NCI-H128 (cell line): Measurements from ENCODE around the gene FGFR2.

Source experiments
- DNase-seq: peaks from one replicate; lab custom pipeline; 2025; ENCODE audit not compliant: unreplicated experiment; lab: John Stamatoyannopoulos, UW

FGFR2 gene

DNA sequence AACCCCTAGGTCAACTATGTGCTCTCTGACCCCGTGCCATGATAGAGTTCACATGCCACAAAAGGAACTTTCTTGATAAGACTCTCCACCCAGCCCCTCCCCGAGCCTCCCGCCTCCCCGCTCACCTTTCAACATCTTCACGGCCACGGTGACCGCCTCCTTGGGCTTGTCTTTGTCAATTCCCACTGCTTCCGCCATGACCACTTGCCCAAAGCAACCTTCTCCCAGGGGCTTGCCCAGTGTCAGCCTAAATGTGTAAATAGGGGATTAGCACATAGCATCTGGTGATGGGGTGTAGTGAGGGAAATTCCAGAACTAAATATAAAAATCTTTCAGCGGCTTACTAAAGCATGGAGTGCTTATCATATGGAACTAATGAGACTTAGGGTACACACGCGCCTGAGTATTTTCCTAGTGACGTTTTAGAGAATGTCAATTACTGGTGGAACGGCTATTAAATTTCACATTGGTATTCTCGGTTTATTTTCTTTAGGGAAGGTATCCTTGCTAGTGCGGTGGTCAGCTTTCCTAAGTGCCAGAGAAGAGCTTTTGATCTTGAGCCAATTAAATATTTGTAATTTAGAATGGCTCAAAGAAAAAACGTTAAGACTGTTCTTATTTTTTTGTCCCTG is 97.4 kb downstream of the FGFR2 start:
- no peak for DNase-seq

DNA sequence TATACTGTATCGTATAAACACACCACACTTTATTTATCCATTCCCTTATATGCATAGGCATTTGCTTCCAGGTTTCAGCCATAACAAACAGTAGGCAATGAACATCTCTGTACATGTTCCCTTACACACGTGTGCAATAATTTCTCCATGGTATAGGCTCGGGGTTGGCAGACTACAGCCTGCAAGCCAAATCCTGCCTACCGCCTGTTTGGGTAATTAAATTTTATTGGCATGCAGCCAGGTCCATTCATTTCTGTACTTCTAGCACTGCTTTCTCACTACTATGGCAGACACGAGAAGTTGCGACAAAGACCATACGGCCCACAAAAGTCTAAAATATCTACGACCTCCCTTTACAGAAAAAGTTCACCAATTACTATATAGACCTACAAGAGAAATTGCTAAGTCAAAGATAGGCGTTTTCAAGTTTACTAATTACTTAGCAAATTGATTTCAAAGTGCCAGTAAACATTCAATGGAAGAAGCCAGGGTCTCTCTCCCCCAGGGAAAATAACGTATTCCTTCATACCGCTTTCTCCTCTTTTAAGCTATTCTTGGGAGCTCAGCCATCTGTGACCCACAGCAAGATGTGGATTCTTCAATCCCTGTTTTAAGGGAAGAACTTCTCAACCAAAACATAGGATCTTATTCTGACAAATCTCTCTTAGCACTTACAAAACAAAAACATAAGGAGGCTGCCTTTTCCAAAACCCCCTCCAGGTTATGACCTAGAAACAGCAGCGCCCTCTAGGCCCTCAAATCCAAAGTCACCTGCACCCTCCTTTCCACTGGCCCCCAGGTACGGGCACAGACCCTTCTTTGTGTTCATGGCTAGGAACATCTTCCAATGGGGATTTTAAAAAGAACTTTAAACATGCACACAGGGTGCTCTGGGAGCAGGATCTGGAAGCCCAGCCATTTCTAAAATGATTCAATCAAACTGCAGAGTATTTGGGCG is 100.5 kb downstream of the FGFR2 start:
- no peak for DNase-seq

DNA sequence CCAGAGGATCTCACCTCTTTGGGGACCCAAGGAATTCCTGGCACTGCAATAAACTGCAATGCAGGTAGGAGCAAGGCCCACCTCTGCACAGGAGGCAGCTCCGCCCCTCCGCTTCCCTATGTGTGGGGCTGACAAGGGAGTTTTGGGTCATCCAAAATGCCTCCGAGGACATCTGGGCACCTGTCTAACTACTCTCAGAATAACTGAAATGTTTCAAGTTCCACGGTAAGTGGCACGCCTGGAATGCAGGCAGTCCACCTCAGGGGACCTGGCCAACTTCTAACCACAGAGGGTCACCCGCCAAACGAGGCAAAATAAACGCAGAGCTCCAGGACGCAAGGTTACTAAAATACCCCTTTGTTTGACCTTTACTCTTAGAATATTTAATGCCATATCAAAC is 102.5 kb downstream of the FGFR2 start:
- DNase-seq = no peak

DNA sequence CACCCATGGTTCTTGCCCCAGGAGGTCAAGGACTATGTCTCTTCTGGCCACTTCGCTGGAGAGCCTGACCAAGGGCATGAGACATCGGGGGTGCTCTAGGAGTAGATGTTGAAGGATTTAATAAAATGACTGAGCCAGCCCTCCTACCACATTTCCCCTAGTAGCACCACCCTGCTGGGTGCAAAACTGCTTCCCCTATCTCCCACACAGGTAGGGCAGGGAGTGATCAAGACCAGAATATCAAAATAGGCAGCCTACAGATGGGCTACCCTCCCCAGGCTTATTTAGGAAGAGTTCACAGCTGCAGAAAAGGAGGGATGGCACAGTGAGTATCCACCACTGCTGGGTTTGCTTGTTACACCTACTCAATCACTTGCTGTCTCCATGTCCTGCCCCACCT is 103.9 kb downstream of the FGFR2 start:
- no peak for DNase-seq

DNA sequence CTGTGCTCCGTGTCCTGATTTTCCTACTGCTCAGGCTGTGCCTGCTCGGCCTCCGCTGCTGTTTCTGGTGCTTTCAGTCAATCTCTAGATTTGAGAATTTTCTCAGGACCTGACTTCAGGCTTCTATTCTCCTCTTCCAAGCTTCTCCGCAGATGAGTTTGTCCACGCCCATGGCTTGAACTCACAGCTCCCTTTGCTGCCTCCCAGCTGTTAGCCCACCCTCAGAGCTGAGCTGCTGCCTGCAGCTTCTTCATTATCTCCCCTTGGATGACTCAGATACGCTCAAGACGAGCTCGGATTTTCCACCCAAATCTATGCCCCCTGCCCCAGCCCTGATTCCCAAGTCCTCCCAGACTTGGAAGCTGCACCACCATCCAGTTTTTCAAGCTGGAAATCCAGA is 104.7 kb downstream of the FGFR2 start:
- no peak for DNase-seq

DNA sequence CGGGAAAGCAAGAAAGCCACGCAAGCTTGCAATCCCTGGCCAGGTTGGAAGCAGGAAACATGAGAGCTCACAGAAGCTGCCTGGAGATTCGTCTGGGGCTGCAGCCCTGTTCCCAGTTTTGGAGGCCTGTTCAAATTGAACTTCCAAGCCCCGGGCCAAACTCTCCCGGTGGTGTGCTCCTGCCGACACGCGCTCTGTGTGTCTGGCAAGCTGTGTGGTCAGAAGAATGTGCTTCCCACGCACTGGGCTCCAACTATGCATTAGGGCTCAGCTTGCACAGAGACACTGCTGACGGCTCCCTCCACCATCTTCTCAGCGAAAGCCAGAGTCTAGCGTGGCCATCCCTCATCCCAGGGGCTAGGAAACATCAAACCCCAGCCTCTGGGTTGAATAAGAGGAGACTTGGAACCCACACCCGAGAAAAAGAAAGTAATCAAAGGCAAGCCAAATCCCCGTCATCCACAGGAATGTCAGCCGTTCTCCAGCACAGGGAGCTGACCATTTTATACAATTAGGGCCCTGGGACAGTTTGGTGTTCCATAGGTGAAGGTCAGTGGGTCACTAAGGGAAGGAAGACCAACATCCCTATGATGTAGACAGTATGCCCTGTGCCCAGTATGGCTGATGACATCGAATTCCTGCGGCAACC is 107.2 kb downstream of the FGFR2 start:
- DNase-seq = no peak

DNA sequence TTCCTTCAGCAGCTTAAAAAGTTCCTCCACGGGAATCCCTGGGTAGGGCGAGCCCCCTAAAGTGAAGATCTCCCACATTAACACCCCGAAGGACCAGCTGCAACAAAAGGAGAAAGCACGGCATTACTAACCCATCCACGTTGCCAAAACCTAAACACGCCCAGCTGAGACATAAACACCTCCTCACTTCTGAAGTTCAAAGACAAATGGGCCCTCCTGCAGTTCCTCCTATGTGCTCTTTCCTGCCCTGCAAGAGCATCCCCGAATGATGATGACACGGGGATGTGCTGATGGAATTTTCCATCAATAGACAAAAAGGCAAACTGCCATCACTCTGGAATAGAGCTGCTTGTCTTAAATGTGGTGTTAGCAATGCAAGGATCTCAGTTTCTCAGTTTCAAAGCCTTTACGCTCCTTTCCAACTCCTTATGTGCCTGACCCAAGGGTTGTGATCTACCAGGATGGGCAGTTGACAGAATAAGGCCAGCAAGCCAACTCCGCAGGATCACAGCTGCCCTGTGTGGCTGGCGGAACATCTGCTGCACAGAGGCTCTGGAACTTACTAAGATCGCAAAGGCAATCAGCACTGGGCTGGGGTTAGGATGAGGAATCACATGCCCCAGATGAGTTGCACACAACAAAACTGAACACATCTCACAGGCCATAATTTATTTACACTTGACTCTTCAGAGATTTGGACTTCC is 112.7 kb downstream of the FGFR2 start:
- DNase-seq = no peak

DNA sequence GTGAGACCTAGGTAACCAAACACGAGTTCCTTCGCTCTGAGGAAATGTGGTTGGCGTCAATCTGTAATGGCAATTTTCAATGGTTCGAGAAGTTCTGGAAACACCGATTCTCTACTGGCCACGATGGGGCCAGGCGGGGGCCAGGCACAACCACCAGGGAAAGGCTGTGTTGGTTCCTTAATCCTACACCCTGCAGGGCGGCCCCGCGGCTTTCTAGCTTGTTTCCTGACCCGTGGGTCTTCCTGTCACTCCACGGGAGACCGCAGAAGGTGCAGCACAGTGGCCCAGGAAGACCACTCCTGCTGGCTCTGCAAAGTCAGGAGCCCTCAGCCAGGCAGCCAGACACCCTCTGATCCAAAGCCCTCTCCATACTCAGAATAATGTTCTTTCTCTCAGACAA is 113.4 kb downstream of the FGFR2 start:
- DNase-seq = no peak

DNA sequence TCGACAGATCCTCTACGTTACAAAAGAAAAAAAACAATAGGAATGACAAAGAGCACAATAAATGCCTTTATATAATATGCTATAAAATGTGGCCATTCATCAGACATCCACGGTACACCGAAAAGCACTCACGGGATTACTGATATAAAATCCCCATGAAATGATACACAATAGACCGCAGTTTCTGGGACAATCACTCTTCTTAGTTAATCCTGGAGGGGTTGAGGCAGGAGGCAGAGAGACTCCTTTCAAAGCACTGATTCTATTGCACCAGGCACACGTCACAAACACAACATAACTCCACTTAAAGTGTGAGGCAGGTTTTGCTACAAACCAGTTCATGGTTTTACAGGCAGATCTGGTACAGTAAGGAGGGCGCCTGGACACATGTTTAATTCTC is 113.8 kb downstream of the FGFR2 start:
- DNase-seq = no peak

DNA sequence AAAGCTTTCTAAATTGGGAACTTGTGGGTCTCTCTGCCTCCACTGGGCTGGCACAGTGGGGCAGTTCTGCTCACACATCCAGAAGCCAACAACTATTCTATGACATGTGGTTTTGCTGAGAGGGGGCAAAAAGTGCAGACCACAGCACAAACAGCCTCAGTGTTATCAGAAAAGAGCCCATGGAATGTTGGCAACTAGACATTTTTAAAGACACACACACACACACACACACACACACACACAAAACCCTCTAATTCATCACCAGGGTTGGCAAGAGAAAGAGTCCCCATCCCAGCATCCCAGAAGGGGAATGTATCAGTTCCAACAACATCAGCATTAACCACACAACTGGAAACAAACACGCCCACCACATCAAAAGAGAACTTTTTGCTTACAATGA is 117.1 kb downstream of the FGFR2 start:
- no peak for DNase-seq

DNA sequence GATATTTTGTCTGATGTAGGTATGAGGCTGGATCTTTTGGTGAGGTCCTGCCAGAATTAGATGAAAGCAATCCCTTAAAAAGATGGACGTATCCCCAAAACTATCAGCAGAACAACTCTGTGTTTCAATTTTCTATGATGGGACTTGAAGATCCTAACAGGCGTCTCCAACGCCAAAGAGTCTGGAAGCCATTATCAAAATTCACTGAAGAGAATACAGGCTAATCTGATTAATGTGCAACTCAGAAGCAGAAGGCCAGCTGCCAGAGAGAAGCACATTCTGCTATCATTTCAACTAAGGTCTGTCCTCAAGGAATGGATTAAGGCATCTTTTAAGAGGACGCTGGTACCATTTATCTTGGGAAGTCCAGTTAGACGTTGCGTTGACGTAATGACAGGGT is 119.7 kb downstream of the FGFR2 start:
- DNase-seq = no peak

DNA sequence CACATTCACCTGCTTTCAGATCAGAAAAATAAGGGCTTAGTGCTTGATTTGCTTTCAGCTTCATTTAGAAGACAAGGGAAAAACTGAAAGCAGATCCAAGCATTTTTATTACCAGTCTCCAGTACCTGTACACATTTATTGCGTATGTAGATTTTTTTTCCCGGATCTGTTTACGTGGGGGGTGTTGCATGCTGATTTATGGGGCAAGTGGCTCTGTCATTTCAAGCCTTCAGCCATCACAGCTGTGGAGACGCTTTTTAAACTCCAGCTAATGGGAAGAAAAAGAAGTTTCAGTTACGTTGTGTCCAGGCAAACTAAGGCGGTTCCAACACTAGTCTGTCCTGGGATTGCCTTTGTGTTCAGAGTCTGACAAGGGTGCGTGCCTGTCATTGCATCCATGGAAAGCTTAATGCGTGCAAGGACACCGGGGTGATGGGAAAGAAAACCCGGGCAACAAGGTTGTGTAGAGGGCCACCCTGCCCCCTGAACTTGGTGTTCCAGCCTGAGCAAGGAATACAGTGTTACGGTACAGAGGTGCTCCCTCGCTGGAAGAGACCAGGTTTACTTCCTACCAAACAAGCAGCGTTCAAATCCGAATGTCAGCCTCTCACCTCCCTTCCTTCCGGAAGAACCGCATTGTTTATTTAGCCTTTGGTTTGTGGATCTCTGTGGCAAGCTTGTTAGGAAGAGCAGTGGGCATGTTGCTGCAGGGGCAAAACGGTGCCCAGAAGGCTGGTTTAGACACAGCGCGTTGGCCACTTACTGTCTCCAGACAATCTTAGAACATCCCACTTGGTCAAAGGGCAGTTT is 128.2 kb downstream of the FGFR2 start:
- DNase-seq = no peak

DNA sequence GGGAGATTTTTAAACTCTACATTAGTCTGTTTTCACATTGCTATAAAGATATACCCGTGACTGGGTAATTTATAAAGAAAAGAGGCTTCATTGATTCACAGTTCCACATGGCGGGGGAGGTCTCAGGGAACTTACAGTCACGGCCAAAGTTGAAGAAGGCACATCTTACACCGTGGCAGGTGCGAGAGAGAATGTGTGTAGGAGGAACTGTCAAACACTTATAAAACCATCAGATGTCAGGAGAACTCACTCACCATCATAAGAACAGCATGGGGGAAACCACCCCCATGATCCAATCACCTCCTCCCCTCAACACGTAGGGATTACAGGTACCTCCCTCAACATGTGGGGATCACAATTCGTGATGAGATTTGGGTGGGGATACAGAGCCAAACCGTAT is 129.5 kb downstream of the FGFR2 start:
- no peak for DNase-seq

DNA sequence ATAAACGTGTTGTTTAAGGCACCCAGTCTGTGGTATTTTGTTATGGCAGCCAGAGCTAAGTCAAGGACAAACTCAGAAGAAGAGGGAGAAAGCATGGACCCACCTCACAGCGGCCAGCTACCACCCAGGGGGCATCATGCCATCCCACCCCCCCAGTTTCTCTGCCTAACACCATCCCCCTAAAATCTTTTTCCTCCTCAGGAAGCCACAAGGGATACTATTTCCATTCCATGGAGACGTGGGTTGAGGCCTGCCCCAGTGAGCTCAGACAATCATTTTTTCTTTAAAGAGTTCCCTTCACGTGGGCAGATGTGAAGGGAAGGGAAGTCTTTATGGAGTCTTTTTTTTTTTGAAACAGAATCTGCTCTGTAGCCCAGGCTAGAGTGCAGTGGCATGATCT is 131.8 kb downstream of the FGFR2 start:
- DNase-seq = no peak

DNA sequence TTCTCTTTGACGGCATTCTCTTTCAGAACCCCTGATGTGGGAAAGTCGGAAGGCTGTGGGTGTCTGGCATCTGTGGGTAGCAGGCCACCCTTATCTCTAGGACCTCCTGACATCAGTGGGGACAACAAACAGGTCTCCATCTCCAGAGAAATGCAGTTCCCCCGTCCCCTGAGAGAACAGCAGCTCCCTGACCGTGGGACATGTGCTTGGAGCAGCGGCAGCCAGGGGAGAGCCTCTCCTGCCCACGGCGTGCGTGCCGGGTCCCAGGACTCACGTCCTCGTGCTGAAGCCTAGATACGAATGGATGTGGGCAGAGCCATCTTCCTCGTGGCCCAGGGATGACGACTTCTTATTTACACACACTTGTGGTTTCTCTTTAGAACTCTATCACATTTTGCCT is 133.0 kb downstream of the FGFR2 start:
- no peak for DNase-seq

DNA sequence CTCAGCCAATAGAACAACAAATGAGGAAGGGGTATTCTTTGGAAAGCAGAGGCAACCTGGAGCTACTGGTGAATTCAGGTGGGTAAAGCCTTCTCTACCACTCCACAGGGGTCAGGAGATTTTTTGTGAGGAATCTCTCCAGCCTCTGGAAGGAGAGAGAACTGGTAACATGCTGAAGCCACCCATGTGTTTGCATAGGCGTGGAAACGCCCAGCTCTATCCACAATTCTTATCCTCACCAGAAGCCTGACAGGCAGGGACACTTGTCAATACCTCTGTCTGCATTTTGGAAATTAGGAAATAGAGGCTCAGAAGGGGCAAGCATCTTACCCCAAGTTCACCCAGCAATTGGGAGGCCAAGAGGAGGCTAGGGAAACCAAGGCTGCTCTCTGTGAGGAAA is 133.7 kb downstream of the FGFR2 start:
- no peak for DNase-seq

DNA sequence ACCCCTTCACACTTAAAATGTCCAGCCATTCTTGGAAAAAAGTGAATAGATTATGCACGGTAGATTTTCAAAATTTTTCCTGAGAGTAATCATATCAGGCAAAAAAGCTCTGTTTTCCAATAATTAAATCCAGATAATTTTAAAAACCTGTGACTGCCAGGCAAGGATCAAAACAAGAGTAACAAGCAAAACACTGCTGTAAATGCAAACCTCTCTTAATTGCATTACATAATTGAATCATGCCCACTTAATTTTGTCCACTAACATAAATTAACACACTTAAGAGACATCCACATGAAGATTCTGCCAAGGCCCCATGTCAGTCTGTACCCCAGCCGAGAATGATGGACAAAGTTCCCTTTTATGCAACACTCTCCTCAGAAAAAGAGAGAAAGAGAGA is 135.3 kb downstream of the FGFR2 start:
- no peak for DNase-seq

DNA sequence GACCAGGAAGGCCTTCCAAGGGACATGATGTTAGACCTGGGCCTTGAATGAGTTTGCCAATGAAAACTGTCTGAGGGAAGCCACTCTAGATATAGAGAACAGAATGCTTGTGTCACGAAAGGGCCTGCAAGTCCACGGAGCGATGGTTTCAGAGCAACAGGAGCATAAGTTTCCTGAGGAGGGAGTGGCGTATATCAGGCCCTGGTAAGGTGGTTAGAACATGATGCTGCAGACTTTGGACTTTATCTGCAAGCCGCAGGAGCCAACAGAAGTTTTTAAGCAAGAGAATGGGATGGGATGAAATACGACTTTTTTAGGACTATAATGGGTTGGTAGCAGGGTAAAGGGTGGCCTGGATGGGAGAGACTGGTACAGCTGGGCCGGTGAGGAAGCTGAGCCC is 136.0 kb downstream of the FGFR2 start:
- no peak for DNase-seq

DNA sequence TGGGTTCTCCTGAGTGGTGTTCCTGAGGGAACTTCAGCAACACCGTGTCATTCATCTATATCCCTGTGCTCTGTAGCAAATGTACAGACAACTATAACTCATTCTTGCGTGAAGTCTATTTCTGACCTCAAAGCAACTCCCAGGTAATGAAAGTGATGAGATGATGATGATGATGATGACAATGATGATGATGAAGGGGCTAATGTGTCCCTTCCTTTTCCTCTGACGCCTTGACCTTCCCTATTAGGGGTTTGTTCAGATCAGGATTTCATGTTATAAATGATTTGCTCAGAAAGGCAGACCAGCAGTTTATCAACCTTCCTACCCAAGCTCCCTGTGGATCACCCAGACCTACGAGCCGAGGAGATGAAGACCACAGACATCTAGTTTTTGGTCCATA is 136.9 kb downstream of the FGFR2 start:
- no peak for DNase-seq

DNA sequence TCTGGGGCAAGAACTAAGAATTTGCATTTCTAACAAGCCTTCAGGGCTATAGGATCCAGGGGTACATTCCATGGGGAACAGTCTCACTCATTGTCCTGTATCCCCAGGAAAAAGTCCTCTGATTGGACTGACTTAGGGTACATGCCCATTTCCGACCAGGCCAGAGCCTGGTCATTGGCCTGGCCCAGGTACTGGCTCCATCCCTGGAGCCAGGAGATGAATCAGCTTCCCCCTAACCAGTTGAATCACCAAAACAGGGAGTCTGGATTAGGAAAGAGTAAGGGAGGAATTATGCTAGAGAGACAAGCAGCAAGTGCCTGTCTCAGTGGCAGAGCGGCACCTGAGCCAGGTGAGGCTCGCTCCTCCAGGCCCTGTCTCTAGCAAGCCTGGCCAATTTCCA is 137.5 kb downstream of the FGFR2 start:
- DNase-seq = no peak
